ENCODE results near the gene CHID1.

GRCh38 chr11:893008-893654 is 17.5 kb downstream of the CHID1 start:
- TF ChIP-seq CTCF (IDR thresholded peaks at IDR 0.05; ENCODE audit: low read depth, low read length) (no peak), MAX (IDR thresholded peaks at IDR 0.05; ENCODE audit: low read depth, low read length) (no peak), POLR2A (IDR thresholded peaks at IDR 0.05; ENCODE audit: extremely low read depth, insufficient read length) (no peak), MYC (IDR thresholded peaks at IDR 0.05; ENCODE audit: low read depth, low read length) (no peak)

Measured in NB4 (cell line).